HG02678 (cell line): ENCODE data around the gene BBX.

Experiments
- ATAC-seq: cut with Tn5 transposase; IDR thresholded peaks from one replicate; pipeline ENCODE4 v1.9.1; 2021; ENCODE audit warnings: mild to moderate bottlenecking, moderate library complexity; ENCODE audit not compliant: unreplicated experiment

The BBX gene

DNA sequence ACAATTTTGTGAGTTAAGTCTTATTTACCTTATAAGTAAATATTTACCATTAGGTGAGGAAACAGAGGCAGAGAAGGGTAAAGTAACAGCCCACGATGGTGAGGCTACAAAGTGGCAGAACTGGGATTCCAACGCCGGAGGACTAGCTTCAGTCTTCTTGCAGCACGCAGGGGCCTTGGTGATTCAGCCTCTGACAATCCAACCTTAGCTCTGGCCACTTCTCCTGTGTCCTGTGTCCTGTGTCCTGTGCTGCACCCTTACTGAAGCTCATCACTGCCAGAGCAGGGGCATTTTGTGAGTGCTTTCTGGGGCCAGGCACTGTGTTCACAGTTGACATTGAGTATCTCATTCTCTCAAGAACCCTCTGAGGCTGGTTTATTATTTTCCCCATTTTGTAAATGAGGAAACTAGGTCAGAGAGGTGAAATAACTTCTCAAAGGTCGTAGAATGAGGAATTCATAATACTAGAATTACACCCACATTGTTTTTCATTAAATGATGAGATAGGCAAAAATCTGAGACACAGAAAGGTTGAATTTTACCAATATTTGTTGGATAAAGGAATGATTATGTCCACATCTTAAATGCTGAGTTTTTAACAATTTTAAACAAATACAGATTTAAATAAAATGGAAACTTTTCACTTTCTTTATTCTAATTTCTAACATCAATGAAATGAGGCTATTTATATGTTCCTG lies 215.9 kb downstream of the BBX start:
- no peak for ATAC-seq

DNA sequence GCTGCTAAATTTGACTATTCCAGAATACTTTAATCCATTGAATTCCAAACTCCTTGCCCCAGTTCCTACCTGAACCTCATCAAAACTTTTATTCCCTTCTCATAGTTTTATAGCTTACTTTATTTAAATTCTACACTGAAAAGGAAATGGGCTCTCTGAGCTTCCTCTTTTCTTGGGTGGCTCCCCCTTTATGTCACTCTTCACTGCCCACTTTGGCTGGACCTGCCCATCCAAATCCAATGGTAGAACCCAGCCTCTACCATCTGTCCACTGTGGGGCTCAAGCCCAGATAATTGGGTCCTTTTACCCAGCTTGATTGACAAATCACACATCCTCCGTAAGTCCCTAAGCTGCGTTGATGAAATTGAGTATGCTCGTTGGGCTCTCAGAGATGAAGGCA lies 216.5 kb downstream of the BBX start:
- ATAC-seq, result no peak

DNA sequence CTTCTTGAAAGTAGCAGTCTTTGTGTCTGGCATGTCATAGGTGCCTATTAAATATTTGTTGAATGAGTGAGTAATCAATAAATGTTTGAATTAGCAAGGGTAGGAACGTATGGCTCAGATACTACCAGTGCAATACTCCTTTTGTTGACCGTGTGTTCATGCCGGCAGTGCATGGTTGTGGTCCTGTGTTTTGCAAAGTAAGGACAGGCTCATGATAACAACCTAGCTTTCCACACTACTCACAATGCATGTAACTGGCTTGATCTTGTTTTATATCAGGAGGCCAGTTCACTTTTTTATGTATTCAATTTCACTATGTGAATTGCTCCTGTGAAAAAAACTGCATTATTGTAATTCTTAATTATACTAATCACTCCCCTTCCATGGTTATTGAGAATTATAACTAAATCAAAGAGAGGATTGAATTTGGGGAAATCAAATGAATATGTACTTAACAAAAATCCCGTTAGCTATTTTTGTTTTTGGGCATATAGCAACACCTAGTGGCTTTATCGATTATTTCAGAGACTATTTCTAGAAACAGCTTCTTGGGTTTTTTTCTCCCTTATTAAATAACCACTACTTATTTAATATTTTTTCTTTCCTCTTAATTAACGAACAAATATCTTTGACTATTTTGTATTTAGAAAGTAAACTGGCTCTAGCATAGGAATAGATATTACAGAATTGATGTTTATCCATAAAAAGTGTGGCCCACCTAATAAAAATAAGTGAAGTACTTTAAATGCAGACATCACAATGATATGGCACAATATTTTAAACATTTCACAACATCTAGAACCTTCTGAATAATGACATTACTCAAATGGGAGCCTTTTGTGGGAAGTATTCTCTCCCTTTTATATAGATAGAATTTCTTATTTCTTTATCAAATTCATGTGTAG lies 218.5 kb downstream of the BBX start:
- no peak for ATAC-seq

DNA sequence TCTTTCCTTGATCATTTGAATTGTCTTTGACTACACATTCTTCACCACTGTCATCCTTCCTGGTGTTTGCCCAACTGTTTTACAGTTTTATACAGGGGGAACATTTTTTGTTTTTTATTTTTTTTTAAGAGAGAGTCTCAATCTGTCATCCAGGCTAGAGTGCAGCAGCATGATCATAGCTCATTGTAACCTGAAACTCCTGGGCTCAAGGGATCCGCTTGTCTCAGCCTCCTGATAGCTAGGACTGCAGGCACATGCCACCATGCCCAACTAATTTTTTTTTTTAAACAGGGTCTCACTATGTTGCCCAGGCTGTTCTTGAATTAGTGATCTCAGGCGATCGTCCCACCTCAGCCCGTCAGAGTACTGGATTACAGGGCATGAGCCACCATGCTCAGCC lies 222.6 kb downstream of the BBX start:
- no peak for ATAC-seq

DNA sequence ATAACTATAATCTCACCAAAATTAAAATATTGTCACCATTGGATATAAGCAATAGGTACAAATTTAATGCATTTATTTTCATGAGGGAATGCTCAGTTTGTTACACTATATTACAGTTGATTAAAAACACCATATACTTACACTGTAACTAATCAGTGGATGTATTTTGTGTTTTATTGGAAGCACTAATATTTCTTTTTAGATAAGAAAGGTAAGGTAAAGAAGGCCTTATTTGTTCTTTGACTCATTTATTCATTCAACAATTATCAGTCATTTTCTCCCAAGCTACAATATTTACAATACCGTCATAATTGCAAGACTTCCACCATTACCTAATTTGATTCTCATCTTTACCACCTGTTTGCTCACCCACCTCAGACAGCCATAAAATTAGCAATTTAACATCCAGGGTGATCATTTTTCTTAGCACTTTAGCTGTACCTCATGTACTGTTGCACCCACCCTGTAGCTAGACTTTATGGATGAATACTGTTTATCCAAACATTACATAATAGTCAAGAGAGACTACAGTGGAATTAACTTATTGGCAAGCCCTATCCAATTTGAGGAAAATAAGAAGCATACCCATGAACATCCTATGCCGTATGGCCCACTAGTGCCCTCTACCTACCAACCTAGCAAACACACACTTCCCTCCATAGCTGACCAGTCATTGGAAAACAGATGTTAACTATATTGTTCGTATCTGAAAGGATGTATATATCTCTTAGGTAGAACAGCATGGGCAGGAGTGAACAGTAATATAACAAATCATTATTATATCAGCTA lies 229.6 kb downstream of the BBX start:
- no peak for ATAC-seq

DNA sequence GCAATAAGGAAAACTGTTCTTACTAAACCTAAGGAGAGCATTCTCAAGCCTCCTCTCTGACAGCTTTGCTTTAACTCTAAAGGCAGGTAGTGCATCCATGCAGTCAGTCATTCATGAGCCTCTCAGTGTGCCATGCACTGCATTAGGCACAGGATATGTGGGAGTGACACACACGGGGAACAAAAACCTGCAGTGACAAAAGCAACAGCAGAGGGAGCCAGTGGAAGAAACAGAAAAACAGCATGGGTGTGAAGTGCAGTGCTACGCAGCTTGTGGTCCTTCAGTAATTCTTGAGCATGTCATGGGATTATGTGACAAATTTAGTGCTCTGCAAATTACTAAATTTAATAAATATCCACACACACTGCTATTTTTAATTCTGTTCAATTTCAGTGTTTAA lies 230.7 kb downstream of the BBX start:
- no peak for ATAC-seq

DNA sequence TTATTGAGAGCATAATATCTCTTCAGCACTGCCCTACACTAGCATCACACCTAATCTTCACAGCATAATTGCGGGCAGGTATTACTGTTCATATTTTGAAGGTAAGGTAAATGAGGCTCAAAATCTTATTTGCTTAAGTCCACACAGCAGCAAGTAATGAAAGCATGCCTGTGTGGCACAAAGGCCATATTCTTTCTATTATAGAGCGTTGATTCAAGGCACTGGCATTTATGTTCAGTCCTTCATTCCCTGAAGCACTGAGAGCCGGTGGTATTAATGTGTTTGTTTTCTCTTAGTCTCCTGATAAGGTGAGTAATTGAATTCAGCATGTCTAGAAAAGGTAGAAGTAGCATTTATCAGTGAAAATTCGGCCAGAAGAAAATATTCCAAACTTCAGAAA lies 231.2 kb downstream of the BBX start:
- ATAC-seq, result no peak

DNA sequence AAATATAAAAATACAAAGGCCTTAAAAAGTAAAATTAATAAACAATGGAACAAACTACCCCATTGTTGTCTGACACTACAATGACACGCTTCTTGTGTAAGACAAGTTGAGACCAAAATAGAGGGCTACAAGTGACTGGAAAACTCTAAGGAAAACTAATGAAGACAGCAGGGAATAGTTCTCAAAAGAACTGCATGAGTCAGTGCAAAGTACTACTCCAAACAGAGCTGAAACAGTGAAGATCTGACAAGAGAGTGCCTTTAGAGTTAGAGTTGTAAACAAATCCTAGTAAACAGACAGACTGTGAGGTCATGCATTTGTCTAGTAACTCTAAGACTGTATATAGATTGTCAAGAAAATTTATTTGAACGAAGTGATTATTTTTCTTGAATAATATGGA lies 233.9 kb downstream of the BBX start:
- no peak for ATAC-seq

DNA sequence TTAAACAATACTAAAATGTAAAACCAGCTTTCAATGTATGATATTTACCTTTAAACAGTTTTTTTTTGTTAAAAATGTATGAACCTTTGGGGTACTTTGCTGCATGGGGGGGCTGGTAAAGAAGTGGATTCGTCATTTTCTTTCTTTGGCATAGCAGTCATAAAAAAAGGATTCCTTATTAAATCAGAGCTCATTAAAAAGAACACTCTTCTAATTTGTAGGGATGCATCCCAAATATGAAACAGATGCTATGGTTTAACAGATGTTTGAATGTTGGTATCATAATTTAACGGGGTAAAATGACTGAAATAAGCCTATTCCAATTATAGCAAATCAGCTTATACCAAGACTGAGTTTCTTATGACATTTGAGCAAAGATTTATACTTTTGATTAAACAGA lies 234.4 kb downstream of the BBX start:
- no peak for ATAC-seq

DNA sequence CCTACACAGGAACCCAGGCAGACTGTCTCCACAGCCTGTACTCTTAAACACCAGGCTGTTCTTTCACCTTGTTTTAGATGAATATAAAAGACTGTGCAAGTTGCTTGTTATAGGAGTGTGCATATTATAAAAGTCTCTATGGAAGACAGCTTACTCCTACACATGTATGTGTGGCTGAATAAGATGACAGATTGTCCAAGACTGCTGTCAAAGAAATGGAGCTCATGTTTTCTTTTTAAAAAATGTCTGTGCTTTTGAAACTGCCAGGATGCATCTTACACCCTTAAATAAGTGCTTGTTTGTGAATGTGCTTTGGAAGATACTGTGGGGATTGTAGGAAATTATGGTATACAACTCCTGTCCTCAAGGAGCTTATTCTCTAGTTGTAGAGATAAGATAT lies 237.4 kb downstream of the BBX start:
- no peak for ATAC-seq

DNA sequence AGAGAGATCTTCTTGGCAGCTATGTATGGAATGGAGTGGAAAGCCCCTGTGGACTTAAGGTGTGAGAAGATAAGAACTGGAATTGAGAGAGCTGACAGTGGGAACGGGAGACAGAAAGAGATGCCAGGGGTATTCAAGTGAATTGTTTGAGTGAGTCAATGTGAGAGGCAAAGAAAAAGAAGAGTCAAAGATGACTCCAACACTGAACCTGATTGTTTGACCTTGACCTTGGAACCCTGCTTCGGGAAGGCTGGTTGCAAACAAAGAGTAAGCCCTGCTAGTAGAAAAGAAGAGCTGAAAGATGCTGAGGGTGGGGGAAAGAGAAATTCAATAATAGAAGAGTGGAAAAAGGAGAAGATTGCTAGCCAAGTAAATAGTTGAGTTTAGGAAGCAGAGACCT lies 238.6 kb downstream of the BBX start:
- no peak for ATAC-seq

DNA sequence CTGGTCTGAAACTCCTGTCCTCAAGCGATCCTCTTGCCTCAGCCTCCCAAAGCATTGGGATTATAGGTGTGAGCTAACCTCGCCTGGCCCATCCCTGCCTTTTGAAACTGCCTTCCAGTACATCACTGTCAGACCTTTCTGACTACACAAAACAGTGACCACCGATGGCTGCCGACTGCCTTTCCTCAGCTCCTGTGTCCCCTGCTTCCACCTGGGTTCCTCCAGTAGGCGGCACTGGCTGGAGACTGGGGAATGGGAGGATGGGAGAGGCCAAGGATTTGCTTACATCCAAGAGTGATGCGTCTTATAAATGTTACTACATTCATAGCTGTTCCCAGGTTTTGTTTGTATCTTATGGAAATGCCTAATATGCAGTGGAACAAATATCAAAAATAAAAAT lies 242.8 kb downstream of the BBX start:
- no peak for ATAC-seq

DNA sequence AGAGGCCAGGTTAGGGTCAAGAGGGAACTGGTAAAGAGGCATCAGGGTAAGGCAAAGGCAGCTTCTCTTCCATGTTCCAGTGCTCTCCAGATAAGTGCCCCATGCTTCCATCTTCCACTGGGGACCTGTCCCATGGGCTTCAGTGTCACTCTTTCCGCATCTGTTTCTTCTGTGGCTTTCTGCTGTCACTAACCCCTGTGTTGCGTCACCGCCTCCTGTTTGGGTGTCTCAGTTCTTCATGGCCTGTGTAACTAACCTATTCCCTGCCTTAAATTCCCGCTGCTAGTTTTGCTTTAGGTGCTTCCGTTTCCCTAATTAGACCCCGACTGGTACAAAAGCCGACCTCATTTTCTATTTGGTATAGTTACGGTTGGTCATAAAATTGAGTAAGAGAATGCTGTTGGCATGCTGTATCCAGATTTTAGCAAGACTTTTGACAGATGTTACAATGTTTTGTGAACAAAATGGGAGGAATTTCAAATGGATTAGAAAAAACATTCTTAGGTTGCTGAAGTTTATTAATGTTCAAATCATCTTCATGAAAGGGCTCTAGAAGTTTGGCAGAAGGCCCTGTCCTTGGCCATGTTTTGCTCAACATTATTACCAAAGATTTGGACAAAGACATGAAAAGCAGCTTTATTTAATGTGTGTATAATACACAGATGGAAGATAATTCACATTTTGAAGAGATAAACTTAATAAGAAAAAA lies 245.3 kb downstream of the BBX start:
- no peak for ATAC-seq

DNA sequence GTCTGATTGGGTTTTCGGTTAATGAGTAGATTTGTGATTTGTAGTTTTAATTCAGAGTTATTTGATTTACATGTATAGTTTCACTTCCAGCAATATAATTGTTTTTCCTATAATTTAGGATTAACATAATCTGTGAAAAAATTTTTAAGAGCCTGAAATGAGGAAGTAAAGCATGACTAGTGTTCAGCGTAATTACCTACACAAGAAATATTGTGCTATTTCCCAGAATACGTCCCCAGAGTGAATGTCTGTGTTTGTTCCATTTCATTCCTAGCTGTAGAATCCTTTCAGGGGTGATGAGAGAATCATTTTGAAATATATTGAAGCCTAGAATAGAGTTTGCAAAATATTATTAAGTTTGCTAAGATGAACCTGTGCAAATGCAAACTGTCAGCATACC lies 247.1 kb downstream of the BBX start:
- ATAC-seq, result no peak

DNA sequence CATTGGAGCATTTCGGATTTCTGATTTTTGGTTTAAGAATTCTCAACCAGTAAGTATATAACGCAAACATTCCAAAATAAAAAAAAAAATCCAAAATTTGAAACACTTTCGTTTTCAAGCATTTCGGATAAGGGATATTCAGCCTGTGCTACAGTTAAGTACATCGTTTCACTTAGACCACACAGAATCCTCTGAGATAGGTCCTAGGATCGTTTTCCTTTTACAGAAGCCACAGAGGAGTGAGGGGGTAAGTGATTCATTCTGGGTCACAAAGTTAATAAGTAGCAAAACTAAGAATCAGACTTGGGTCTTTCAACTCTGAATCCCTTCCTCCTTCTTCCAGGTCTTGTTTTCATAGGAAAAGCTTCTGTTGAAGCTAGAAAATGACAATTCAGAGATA lies 249.3 kb downstream of the BBX start:
- ATAC-seq, result no peak

DNA sequence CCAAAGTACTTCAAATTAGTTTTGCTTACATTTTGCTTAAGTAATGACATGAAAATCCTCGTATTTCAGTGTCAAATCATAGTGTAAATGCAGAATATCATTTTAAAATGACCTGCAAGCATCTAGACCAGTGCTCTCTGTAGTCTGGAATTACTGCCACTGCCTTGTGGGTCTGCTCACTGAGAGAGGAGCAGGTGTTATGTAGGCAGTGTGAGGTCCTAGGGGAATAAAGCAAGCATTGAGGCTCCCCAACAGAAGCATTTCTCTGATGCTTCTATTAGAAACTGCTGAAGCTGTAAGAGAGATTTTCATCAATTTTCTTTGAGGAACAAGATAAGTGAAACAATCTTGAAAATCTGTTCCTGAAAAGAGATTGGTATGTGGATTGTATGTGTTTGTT lies 253.2 kb downstream of the BBX start:
- ATAC-seq, result no peak

DNA sequence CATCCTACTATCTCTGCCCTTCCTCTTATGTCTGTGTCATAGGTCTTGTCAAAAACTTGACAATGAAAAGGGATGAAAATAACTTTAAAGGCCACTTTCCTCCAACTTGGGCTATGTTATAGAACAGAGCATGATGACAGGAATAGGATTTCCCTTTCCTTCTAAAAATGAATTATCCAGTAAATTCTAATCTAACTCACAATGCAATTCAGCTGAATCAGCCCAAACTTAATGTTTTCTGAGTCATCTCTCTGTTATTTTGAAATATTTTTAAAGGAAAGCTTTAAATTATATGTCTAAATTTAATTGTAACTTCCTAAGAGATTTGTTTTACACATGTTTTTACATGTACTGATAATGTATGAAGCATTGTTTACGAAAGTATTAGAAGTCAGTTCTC lies 258.5 kb downstream of the BBX start:
- ATAC-seq, result no peak

DNA sequence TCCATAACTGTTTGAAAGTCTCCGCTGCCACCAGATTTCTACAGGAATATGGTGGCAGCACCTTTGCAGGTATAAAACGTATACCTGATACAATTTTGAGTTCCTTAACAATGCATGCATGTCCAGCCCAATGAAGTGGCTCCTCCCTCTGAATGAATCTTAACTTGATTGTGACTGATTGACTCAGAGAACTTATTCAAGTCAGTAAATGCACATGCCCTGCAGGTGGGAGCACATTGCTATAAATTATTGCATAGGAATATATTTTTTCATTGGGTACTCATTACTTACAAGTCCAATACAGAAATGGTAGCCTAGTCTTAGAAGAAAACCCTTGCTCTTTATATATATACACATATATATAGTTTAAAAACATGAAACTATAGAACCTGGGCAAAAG lies 259.3 kb downstream of the BBX start:
- no peak for ATAC-seq

DNA sequence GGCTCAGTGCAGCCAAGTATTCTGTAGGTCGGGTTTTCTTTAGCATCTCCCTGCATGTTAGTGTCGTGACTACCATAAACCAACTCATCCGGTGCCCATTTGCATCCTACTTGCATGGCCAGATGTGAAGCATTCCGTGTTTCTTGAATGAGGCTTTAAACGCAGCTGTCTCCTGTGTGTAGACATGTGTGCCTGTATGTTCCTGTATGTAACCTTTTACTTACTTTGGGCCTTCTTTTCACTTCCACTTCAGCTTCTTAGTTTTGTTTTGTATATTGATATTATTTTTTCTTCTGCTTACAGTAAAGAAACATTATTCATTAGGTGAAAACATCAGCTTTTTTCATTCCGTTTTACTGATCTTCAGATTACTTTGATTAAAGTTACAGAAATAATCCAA lies 267.9 kb downstream of the BBX start:
- no peak for ATAC-seq

DNA sequence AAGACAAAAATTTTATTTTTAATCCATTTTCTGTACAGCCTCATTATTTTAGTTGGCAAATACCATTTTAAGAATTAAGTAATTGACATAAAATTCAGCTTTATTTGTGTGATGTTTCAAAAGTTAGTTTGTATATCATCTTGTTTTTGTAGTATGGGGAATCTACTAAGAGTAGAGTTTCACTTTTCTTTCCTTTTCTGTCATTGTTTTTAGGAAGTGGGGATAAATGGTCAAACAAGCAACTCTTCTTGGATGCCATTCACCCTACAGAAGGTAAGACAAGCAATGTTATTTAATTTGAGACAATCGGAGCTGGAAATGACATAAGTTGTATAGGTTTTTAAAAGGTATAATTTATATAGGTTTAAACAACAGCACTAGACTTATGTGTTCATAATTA lies 268.3 kb downstream of the BBX start:
- no peak for ATAC-seq

DNA sequence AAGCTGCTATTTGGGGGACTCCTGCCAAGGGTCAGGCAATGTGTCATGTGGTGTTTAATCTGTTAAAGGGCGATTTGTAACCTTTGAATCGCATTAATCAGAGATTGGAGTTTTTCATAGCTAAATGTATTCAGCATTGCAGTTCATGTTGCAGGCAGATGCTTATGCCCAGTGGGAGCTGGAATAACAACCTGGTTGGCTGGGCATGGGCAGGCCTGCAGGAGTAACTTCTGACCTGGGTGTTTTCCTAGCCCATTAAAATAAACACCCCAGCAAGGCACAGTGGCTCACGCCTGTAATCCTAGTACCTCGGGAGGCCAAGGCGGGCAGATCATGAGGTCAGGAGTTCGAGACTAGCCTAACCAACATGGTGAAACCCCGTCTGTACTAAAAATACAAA lies 268.7 kb downstream of the BBX start:
- no peak for ATAC-seq
